Calu3 (cell line): ENCODE data around the gene MKI67. TPM values are rescaled to one million over a fixed set of nuclear protein-coding genes. Genes with fewer than 3 reads are reported as not detected.
A peak's percentile ranks its signal among the peaks of the same experiment; 100 is the strongest.

Source experiments
- BruUV-seq: library from RNA; stranded (reverse); fragments of 400-500 nt; replicated peaks from 2 replicates; lab custom pipeline; 2021; lab: Mats Ljungman, UMichigan
- CTCF ChIA-PET: fragments of 300-600 bp; sonication (Branson Sonifier 250); formaldehyde crosslinking; loops from one replicate; lab custom pipeline; 2022; ENCODE audit warnings: antibody characterized with exemption; lab: Charles Lee
- DNase-seq: peaks from one replicate; pipeline ENCODE4 v3.0.0; 2022
- H3K27ac Mint-ChIP-seq: one replicate; pipeline ENCODE4 v1.8.0; 2022; ENCODE audit warnings: mixed read lengths; ENCODE audit not compliant: unreplicated experiment
- H3K27me3 Mint-ChIP-seq: one replicate; pipeline ENCODE4 v1.8.0; 2022; ENCODE audit warnings: mixed read lengths; ENCODE audit not compliant: unreplicated experiment
- H3K36me3 Mint-ChIP-seq: one replicate; pipeline ENCODE4 v1.8.0; 2022; ENCODE audit warnings: mild to moderate bottlenecking, moderate library complexity, mixed read lengths; ENCODE audit not compliant: insufficient read depth, unreplicated experiment
- H3K4me1 Mint-ChIP-seq: one replicate; pipeline ENCODE4 v1.8.0; 2022; ENCODE audit warnings: mild to moderate bottlenecking, low read depth, mixed read lengths; ENCODE audit not compliant: unreplicated experiment
- H3K4me3 Mint-ChIP-seq: one replicate; pipeline ENCODE4 v1.8.0; 2022; ENCODE audit warnings: mild to moderate bottlenecking, low read depth, moderate library complexity, mixed read lengths; ENCODE audit not compliant: unreplicated experiment
- H3K9me3 Mint-ChIP-seq: one replicate; pipeline ENCODE4 v1.8.0; 2022; ENCODE audit warnings: low read depth, mixed read lengths; ENCODE audit not compliant: unreplicated experiment
- intact Hi-C: fragments of 100-400 bp; cut with micrococcal nuclease; formaldehyde crosslinking; loops from one replicate; pipeline ENCODE4 v1.10.0; 2022; ENCODE audit not compliant: unreplicated experiment
- total RNA-seq: library from RNA; stranded (reverse); gene quantifications from 2 replicates; pipeline ENCODE4 v1.2.3, GENCODE V29; 2022
- TF ChIP-seq, protein P1 (sequence below): fragments of 200-600 bp; IDR thresholded peaks from one replicate; pipeline ENCODE4 v1.8.0; 2022; ENCODE audit warnings: antibody characterized with exemption; ENCODE audit not compliant: unreplicated experiment

Gene MKI67
- total RNA-seq, 1 experiment from 2014 or later, result 87.8 TPM

- BruUV-seq, result no TSS peak
- H3K4me3 Mint-ChIP-seq, result no peak overlapping the region
- TF ChIP-seq, protein P1, sequence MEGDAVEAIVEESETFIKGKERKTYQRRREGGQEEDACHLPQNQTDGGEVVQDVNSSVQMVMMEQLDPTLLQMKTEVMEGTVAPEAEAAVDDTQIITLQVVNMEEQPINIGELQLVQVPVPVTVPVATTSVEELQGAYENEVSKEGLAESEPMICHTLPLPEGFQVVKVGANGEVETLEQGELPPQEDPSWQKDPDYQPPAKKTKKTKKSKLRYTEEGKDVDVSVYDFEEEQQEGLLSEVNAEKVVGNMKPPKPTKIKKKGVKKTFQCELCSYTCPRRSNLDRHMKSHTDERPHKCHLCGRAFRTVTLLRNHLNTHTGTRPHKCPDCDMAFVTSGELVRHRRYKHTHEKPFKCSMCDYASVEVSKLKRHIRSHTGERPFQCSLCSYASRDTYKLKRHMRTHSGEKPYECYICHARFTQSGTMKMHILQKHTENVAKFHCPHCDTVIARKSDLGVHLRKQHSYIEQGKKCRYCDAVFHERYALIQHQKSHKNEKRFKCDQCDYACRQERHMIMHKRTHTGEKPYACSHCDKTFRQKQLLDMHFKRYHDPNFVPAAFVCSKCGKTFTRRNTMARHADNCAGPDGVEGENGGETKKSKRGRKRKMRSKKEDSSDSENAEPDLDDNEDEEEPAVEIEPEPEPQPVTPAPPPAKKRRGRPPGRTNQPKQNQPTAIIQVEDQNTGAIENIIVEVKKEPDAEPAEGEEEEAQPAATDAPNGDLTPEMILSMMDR, result no peak
- peaks cover 4% of the 10 kb centered on the region for H3K36me3 Mint-ChIP-seq
- peaks cover 33% of the 10 kb centered on the region for H3K27me3 Mint-ChIP-seq
- CTCF ChIA-PET, result interaction anchor here (1.4 kb wide), 1 partner anchor 20 kb away, joined by 6 read pairs; no protein-coding TSS in a partner anchor
- DNase-seq, result no peak
- intact Hi-C loops, result no loop called here
- H3K9me3 Mint-ChIP-seq, result no peaks in the 10 kb centered on the region
- H3K4me1 Mint-ChIP-seq, result peaks cover 14% of the 10 kb centered on the region
- H3K27ac Mint-ChIP-seq, result no peak overlapping the region
These were observed 32.0 kb upstream of the MKI67 start for GRCh38 chr10:128158021-128158795.

- no TSS peak for BruUV-seq
- no peaks in the 10 kb centered on the region for H3K9me3 Mint-ChIP-seq
- peak; percentile 39 for DNase-seq
- CTCF ChIA-PET, result interaction anchor here (0.6 to 1.4 kb wide), 4 partner anchors 18 to 1045 kb away, joined by 3 to 6 read pairs (median 4); no protein-coding TSS in a partner anchor
- peak overlapping the region; percentile 10 for H3K4me3 Mint-ChIP-seq
- TF ChIP-seq, protein P1, result no peak
- intact Hi-C loops, result no loop called here
- H3K36me3 Mint-ChIP-seq, result peaks cover 4% of the 10 kb centered on the region
- peaks cover 30% of the 10 kb centered on the region for H3K27me3 Mint-ChIP-seq
- no peak overlapping the region for H3K27ac Mint-ChIP-seq
- H3K4me1 Mint-ChIP-seq, result peaks cover 14% of the 10 kb centered on the region
These were observed 31.0 kb upstream of the MKI67 start for GRCh38 chr10:128156999-128157755.

- Mint-ChIP-seq H3K27me3 (peaks cover 8% of the 10 kb centered on the region), H3K4me3 (no peak overlapping the region), H3K27ac (no peak overlapping the region), H3K36me3 (peaks cover 4% of the 10 kb centered on the region), H3K4me1 (peaks cover 14% of the 10 kb centered on the region), H3K9me3 (no peaks in the 10 kb centered on the region)
- BruUV-seq, result no TSS peak
- TF ChIP-seq, protein P1, result no peak
- CTCF ChIA-PET, result no interaction called here
- intact Hi-C loops, result no loop called here
- DNase-seq, result no peak
These were observed 26.7 kb upstream of the MKI67 start for GRCh38 chr10:128152741-128153580.

- H3K27me3 Mint-ChIP-seq, result peaks cover 26% of the 10 kb centered on the region
- peak overlapping the region; percentile 62 for H3K4me3 Mint-ChIP-seq
- H3K27ac Mint-ChIP-seq, result no peak overlapping the region
- no peaks in the 10 kb centered on the region for H3K4me1 Mint-ChIP-seq
- CTCF ChIA-PET, result no interaction called here
- no peak for DNase-seq
- TF ChIP-seq, protein P1, result no peak
- no peaks in the 10 kb centered on the region for H3K36me3 Mint-ChIP-seq
- H3K9me3 Mint-ChIP-seq, result no peaks in the 10 kb centered on the region
- no TSS peak for BruUV-seq
- intact Hi-C loops, result no loop called here
These were observed 24.8 kb upstream of the MKI67 start for GRCh38 chr10:128151031-128151430.
